Activated CD4-positive, alpha-beta T cell treated with anti-CD3 and anti-CD28 coated beads, Interleukin-2, amount 50 U/mL, for 16 hours (primary cell): ENCODE measurements around the gene NFIC.
"Not testable (repeated sequence)": the region's sequence is repeated elsewhere in the genome, so short reads cannot be mapped to it uniquely, and the experiment has no call there.

Experiments used
- DNase-seq: peaks from one replicate; pipeline ENCODE4 v3.0.0-alpha.2; 2020

The NFIC gene

DNA sequence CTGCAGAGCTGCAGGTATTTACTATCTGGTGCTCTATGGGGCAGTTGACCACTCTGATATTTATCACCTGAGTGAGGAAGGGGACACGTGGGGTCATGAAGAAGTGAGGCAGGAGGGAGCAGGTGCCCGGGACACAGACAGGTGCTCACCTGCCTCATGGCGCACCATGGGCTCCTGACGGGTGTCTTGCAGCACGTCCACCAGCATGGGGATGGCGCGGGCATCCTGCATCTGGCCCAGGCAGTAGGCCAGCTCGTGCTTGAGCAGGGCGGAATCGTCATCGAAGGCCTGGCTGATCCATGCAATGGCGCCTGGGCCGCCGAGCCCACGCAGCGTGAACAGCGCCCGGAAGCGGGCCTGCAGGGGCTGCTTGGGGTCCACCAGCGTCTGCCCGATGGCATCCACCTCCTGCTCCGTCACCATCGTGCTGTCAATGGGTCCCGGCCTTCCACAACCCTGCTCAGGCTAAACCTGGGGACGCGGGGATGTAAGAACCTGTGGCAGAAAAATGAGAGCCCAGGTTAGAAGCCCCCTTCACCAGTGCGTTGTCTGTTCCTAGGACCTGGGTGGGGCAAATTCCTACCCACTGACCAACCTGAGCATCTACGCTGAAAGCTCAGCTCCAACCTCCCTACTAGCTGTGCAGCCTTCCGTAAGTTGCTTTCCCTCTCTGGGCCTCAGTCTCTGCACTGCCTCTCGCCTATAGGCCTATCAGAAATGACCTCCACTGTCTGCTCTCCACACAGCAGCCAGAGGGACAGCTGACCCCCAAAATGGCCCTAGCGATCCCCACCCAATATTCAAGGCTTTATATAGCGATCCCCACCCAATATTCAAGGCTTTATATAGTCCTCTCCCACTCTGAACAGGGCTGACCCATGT is 130.2 kb downstream of the NFIC start:
- DNase-seq = no peak

GRCh38 chr19:3497757-3498520 is 131.6 kb downstream of the NFIC start:
- DNase-seq = no peak

DNA sequence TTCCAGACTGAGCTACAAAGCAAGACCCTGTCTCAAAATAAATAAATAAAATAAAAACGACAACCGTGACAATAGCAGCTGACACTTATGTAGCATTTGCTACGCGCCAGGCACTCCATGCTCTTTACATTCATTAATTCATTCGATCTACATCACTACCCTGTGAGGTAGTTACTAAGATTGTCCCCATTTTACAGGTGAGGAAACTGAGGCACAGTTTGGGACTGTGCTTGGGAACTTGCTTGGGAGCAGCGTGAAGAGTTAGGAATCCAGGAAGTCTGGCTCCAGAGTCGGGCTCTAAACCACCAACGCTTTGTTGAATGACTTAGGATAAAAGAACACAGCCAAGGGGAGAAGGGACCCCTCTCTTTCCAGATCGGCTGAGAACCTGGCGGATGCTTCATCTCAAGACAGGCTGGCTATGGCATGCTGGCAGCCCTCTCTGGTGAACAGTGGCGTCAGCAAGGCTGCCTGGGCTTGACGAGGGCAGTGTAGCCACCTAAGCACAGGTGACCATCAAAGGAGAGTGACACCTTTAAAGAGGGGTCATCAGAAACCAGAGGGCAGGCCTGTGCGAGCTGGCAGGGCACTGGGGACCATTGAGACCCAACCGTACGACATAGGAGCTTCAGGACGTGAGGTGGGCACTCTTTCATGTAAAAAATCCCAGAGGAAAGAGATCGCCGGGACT is 133.5 kb downstream of the NFIC start:
- no peak for DNase-seq

- peak; percentile 98 for DNase-seq
These were observed 134.2 kb downstream of the NFIC start, which contains the start of gene DOHH for GRCh38 chr19:3500429-3501101. TSS of gene DOHH (minus strand) at chr19:3500674. CDS start at chr19:3496814, 3,860 bp downstream.

GRCh38 chr19:3501780-3502179 is 135.4 kb downstream of the NFIC start:
- no peak for DNase-seq

DNA sequence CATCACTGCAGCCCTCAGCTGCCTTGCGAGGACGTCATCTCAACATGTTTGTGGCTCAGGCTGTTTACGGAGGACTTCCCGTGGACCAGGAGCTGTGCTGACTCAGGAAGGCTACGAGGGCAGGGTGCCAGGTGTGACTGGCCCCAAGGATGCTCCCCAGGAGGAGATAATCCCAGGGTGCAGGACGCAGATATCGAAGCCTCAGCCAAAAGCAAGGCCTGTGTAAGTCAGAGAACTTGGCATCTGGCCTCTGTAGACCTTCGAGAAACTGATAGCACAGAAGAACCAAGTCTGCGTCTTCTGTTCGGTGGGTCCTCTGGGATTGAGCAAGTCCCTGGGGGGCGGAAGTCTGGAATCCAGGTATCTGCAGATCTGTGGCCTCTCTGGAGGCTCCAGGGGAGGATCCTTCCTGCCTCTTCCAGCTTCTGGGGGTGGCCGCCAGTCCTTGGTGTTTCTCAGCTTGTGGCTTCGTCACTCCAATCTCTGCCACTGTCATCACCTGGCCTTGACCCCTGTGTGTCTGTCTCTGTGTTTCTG is 136.7 kb downstream of the NFIC start:
- DNase-seq = no peak

DNA sequence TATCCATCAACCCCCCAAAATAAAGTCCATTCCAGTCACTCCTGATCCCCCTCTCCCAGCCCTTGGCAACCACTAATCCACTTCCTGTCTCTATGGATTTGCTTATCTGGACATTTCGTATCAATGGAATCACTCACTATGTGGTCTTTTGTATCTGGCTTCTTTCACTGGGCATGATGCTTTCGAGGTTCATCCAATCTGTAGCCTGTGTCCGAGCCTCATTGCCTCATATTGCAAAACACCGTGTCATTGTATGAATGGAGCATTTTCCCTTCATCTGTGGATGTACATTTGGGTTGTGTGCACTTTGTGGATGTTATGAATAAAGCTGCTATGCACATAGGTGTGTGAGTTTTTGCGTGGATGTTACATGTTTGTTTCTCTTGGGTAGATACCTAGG is 138.4 kb downstream of the NFIC start:
- no peak for DNase-seq

DNA sequence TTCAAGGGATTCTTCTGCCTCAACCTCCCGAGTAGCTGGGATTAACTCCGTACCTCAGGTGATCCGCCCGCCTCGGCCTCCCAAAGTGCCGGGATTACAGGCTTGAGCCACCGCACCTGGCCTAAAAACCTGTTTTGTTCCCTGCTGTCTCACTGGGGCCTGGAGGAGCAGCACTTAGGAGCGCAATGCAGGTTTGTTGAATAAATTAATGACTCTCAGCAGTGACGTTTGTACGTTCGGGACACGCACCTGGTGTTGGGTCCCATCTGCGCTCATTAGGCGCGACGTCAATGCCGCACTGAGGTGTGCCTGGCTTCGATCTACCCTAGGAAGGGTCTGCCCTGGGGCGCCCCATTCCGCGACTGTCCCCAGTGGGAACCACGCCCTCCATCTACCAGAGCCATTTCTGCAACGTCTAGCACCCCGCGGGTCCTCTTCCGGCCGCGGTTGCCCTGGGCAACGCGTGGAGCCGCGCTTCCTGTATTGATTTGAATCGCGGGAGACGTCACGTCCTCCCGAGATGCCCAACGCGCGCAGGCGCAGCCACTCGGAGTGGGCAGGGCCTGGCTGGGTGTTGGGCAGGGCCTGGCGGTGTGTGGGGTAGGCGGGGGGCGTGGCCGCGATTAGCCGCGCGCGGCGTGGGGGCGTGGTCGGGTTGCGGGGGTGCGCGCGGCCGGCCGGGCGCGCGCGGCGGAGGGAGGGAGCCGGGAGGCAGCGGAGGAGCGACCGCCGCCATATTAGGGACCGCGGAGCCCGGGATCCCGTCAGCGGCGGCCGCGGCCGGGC is 139.4 kb downstream of the NFIC start, which contains the start of gene FZR1:
Gene FZR1 (plus strand): TSS at position 714 of the 786 bp plus-strand sequence. CDS start 16,679 bp downstream, outside the sequence.
- DNase-seq = peak; percentile 100

- peak; percentile 23 for DNase-seq
These were observed 140.3 kb downstream of the NFIC start for GRCh38 chr19:3506384-3507340.

DNA sequence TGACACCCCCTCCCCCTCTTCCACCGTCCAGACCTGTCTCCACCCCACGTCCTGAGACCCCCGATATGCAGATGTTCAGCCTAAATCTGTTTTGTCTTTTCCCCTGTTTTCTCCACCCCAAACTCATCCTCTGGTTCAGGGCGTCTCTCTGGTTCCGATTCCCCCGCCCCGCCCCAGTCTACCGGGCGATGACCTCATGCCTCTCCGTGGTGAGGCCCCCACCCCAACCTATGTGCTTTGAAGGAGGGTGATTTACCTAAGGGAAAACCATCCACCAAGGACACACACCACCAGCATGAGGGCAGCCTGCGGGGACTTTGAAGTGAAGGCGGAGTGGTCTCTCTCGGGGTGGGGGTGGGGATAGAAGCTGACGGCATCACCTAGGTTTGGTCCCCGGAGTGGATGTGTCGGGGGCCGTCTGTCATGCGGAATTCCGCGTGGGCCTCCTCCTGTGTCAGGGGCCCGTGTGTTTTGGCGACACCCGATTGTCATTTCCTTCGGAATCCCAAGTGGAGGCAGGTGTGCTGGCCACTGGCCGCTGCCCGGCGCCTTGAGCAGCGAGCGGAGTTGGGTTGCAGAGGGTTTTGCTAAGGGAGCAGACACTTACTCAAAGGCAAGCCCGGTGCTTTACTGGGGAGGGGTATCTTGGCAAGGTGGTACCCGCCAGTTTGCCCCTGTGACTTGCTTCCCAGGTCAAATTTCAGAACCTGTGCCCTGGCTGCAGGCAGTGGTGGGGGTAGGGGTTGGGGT is 141.2 kb downstream of the NFIC start:
- DNase-seq = no peak

DNA sequence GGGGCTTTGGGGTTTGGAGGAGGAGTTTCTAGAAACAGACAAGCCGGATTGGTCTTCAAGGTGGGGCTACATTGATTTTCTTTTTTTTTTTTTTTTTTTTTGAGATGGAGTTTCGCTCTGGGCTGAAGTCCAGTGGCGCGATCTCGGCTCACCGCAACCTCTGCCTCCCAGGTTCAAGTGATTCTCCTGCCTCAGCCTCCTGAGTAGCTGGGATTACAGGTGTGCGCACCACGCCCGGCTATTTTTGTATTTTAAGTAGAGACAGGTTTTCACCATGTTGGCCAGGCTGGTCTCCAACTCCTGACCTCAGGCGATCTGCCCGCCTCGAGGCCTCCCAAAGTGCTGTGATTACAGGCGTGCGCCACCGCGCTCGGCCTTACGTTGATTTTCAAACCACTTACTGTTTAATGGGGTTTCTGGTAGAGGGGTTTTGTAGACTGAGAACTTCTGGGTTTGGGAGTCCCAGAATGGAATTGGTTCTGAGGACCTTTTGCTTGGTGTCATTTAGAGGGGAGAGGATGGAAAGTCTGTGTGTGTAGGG is 141.8 kb downstream of the NFIC start:
- DNase-seq = not testable (repeated sequence)

DNA sequence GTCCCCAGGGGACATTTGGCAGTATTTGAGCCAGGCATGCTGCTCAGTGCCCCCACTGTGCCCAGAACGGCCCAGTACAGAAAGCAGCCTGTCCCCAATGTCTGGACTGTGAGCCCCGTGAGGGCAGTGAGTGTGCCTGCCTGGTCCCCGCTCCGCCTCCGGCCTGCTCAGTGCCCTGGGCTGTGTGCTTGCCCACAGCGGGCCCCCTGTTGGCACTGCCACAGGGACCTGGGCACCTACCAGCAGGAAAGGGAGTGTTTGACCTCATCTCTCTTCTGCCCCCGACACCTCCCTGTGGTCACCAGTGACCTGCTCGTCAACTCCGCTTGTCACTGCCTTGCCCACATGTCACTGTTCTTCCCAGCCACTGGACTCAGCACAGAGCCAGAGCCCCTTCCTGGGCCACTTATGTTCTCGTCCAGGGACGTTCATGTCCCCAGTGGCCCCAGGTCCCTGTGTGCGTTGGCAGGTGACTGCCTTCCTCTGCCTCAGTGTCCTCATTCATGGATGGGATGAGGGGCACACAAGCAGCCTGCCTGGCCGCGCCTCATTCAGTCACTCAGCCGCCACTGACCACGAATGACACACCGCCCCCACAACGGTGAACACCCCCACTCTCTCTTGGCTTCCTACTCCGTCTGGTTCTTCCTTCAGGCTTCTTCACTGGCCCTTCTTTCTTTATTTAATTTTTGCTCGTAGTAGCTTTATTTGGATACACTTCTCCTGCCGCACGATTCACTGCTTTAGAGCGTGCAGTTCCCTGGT is 142.6 kb downstream of the NFIC start:
- no peak for DNase-seq

DNA sequence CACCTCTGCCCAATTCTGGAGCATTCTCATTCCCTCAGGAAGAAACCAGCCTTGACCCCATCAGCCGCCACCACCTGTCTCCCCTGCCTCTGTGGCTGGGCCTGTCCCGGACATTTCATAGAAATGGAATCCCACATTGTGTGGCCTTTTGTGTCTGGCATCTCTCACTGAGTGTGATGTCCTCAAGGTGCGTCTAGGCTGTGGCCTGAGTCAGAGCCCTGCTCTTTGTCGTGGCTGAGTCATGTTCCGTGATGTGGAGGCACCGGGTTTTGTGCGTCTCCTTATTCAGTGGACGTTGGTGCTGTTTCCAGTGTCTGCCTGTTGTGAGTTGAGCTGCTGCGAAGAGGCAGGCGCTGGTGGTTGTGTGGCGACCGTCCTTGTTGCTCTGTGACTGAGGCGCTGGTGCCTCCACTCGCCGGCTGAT is 143.2 kb downstream of the NFIC start:
- DNase-seq = peak; percentile 17

- DNase-seq = no peak
These were observed 144.3 kb downstream of the NFIC start for GRCh38 chr19:3510727-3511126.

DNA sequence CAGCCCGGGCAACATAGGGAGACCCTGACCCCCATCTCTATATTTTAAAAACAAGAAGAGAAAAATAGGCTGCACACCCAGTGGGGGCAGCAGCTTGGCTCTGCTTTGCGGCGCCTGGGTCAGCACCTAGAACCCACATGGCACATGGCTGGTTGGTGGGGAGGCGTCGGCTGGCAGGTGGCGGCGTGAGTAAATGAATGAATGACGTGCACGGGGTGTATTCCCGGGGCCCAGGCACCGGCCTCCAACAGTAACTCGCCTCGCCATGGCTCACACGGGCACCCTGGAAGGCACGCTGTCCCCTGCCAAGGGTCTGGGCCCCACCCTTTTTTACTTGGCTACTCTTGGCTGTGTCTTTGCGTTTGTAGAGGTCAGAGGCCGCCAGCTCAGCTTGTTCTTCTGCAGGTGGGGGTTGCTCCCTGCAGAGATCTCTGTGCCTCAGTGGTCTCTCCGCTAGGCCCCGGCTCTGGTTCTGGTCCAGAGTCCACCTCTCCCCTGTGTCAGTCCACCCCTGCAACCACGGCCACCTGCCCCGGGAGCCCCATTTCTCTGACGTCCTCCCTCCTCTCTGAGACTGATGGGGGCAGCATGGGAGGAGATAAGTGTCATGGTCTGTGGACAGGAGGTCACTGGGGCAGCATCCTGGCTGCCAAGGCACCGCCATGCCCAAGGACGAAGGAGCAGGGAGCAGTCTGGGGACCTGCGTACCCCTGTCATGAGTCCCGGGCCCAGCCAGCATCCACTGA is 145.3 kb downstream of the NFIC start:
- no peak for DNase-seq

GRCh38 chr19:3512562-3513228 is 146.3 kb downstream of the NFIC start:
- no peak for DNase-seq
